HepG2 (cell line): Measurements from ENCODE around the gene ANKS3. TPM values are rescaled to one million over a fixed set of nuclear protein-coding genes. Genes with fewer than 3 reads are reported as not detected.

Experiments used
- KLF11 ChIP-seq: IDR thresholded peaks from 2 replicates; pipeline ENCODE4 v1.6.1; 2016; ENCODE audit warnings: missing compliant biosample characterization
- KMT2A ChIP-seq: sonication (generic); formaldehyde crosslinking; IDR thresholded peaks from 2 replicates; pipeline ENCODE4 v1.4.0; 2020; ENCODE audit warnings: missing genetic modification reagents
- PAX8 ChIP-seq: sonication (generic); formaldehyde crosslinking; IDR thresholded peaks from 2 replicates; pipeline ENCODE4 v1.8.0; 2022; ENCODE audit warnings: mild to moderate bottlenecking, missing genetic modification reagents, borderline replicate concordance
- ZBTB10 ChIP-seq: sonication (generic); formaldehyde crosslinking; IDR thresholded peaks from 2 replicates; pipeline ENCODE4 v1.4.0; 2020; ENCODE audit warnings: missing genetic modification reagents, borderline replicate concordance
- ZNF253 ChIP-seq: sonication (generic); formaldehyde crosslinking; IDR thresholded peaks from 2 replicates; pipeline ENCODE4 v1.8.0; 2022; ENCODE audit warnings: mild to moderate bottlenecking, missing genetic modification reagents, borderline replicate concordance
- ZNF776 ChIP-seq: sonication (generic); formaldehyde crosslinking; IDR thresholded peaks from 2 replicates; pipeline ENCODE4 v1.4.0; 2020; ENCODE audit warnings: mild to moderate bottlenecking, missing genetic modification reagents
- polyA plus RNA-seq, 8 experiments: library from polyadenylated mRNA; depleted of rRNA in 3 of 8; stranded (reverse) in 7 of 8; unstranded in 1 of 8; fragments of >200 nt; fragmentation: Illumina TruSeq in 4 of 8; extraction: Trizol in 4 of 8; gene quantifications; 2 replicates each; pipeline versions ENCODE4 v1.2.1 to v1.2.3, GENCODE V29; 2011 to 2016; ENCODE audit warnings: low read depth in 4 of 8, missing spikeins in 1 of 8, mixed read lengths in 1 of 8; ENCODE audit not compliant: insufficient read depth in 1 of 8
- total RNA-seq, 5 experiments: library from RNA; depleted of rRNA; stranded (reverse); fragments of >200 nt; fragmentation: Illumina TruSeq; extraction: Trizol; gene quantifications; 2 replicates each; pipeline ENCODE4 v1.2.3, GENCODE V29; 2016; ENCODE audit warnings: low read depth in 1 of 5
- TF ChIP-seq, protein P1 (sequence below): sonication (generic); formaldehyde crosslinking; IDR thresholded peaks from 2 replicates; pipeline ENCODE4 v1.5.1; 2020; ENCODE audit warnings: mild to moderate bottlenecking, missing genetic modification reagents, moderate library complexity
- TF ChIP-seq, protein P2 (sequence below): sonication (generic); formaldehyde crosslinking; IDR thresholded peaks from 2 replicates; pipeline ENCODE4 v1.5.1; 2020; ENCODE audit warnings: missing genetic modification reagents, mild to moderate bottlenecking, borderline replicate concordance

The ANKS3 gene
- total and polyA plus RNA-seq, 2 of the 13 experiments (the other 11 are each of a cell fraction or from before 2014, with no cell fraction given) = 11.4 to 15.9 TPM

- TF ChIP-seq, protein P1, sequence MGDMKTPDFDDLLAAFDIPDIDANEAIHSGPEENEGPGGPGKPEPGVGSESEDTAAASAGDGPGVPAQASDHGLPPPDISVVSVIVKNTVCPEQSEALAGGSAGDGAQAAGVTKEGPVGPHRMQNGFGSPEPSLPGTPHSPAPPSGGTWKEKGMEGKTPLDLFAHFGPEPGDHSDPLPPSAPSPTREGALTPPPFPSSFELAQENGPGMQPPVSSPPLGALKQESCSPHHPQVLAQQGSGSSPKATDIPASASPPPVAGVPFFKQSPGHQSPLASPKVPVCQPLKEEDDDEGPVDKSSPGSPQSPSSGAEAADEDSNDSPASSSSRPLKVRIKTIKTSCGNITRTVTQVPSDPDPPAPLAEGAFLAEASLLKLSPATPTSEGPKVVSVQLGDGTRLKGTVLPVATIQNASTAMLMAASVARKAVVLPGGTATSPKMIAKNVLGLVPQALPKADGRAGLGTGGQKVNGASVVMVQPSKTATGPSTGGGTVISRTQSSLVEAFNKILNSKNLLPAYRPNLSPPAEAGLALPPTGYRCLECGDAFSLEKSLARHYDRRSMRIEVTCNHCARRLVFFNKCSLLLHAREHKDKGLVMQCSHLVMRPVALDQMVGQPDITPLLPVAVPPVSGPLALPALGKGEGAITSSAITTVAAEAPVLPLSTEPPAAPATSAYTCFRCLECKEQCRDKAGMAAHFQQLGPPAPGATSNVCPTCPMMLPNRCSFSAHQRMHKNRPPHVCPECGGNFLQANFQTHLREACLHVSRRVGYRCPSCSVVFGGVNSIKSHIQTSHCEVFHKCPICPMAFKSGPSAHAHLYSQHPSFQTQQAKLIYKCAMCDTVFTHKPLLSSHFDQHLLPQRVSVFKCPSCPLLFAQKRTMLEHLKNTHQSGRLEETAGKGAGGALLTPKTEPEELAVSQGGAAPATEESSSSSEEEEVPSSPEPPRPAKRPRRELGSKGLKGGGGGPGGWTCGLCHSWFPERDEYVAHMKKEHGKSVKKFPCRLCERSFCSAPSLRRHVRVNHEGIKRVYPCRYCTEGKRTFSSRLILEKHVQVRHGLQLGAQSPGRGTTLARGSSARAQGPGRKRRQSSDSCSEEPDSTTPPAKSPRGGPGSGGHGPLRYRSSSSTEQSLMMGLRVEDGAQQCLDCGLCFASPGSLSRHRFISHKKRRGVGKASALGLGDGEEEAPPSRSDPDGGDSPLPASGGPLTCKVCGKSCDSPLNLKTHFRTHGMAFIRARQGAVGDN (CRISPR knock-in tag) = no peak
- no peak for TF ChIP-seq ZNF253 (CRISPR knock-in tag)
- 0 out of 2 replicates have a peak, but pooled peaks have one; percentile 5 for TF ChIP-seq PAX8
- TF ChIP-seq ZBTB10 = no peak
- TF ChIP-seq KMT2A = no peak
- TF ChIP-seq ZNF776 (CRISPR knock-in tag) = no peak
- TF ChIP-seq KLF11 = no peak
- TF ChIP-seq, protein P2, sequence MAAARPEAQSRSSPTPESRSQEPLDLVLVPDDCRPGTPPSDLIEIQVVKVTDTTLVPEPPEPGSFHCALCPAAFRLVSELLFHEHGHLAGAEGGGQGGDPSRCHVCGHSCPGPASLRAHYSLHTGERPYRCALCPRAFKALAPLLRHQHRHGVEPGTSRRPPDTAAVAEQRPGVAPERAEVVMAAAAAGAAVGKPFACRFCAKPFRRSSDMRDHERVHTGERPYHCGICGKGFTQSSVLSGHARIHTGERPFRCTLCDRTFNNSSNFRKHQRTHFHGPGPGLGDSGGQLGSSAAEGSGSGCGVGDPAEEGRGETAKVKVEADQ (CRISPR knock-in tag) = no peak
Measured at GRCh38 chr16:4663465-4663776, 70.7 kb downstream of the ANKS3 start (continued).
